Astrocyte (in vitro differentiated cells and primary cell): ENCODE measurements around the gene ROPN1B.

Experiments used
- CTCF ChIP-seq: IDR thresholded peaks from 2 replicates; pipeline ENCODE4 v1.5.1; 2011; ENCODE audit warnings: low read depth, mild to moderate bottlenecking, inconsistent platforms, low read length, moderate library complexity; ENCODE audit not compliant: insufficient read depth
- EZH2 ChIP-seq: IDR thresholded peaks from 2 replicates; pipeline ENCODE4 v1.6.1; 2012; ENCODE audit warnings: mild to moderate bottlenecking, low read length, inconsistent platforms; ENCODE audit not compliant: insufficient read depth

GRCh38 chr3:126002189-126002588, 33.2 kb downstream of the ROPN1B start:
- TF ChIP-seq CTCF: no peak
- TF ChIP-seq EZH2: no peak
